B cell (primary cell): ENCODE results near the gene CBL. TPM values are rescaled to one million over a fixed set of nuclear protein-coding genes. Genes with fewer than 3 reads are reported as not detected.

ENCODE experiments used
- ATAC-seq: fragments of 200-7000 bp; cut with Tn5 transposase; one replicate; pipeline ENCODE4 v1.10.0; 2021; ENCODE audit warnings: low read depth, mild to moderate bottlenecking, moderate number of reproducible peaks, moderate library complexity
- CTCF ChIA-PET: fragments of 350-600 bp; sonication (Branson Sonifier 250); formaldehyde crosslinking; loops from one replicate; lab custom pipeline; 2021; ENCODE audit warnings: antibody characterized with exemption, inconsistent platforms; lab: Charles Lee
- POLR2A ChIA-PET: fragments of 350-600 bp; sonication (Branson Sonifier 250); formaldehyde crosslinking; loops from one replicate; lab custom pipeline; 2021; ENCODE audit warnings: antibody characterized with exemption; lab: Charles Lee
- DNase-seq: peaks from one replicate; pipeline ENCODE4 v3.0.0; 2013
- H2AFZ ChIP-seq: 2 replicates; pipeline ENCODE4 v1.6.1; 2012; ENCODE audit warnings: mild to moderate bottlenecking, low read depth, low read length; ENCODE audit not compliant: insufficient read depth, poor library complexity, severe bottlenecking
- H3K27ac ChIP-seq, 2 donors: 1 replicate in 1 of 2; 2 replicates in 1 of 2; pipeline ENCODE4 v1.5.1; 2012 to 2013; ENCODE audit warnings: low read length in 2 of 2, mild to moderate bottlenecking in 2 of 2, moderate library complexity in 1 of 2
- H3K27me3 ChIP-seq, 4 experiments: fragments of 200-600 bp in 1 of 4; sonication (generic) in 1 of 4; replicated peaks in 1 of 4; 1 replicate in 2 of 4; 2 replicates in 2 of 4; pipeline versions ENCODE4 v1.6.1 to v1.7.0; 2013 to 2016; ENCODE audit warnings: low read length in 3 of 4, mild to moderate bottlenecking in 2 of 4, mixed read lengths in 1 of 4, moderate library complexity in 1 of 4; ENCODE audit not compliant: insufficient read depth in 4 of 4, control insufficient read depth in 3 of 4; ENCODE audit errors: control extremely low read depth in 1 of 4
- H3K36me3 ChIP-seq, 2 experiments: replicated peaks in 1 of 2; 1 replicate in 1 of 2; 2 replicates in 1 of 2; pipeline versions ENCODE4 v1.6.1 to v1.7.1; 2013; ENCODE audit warnings: low read length in 1 of 2; ENCODE audit not compliant: insufficient read depth in 2 of 2, control insufficient read depth in 1 of 2; ENCODE audit errors: control extremely low read depth in 1 of 2, extremely low read depth in 1 of 2
- H3K4me1 ChIP-seq, 2 donors: fragments of 200-600 bp in 1 of 2; sonication (generic) in 1 of 2; 1 replicate in 1 of 2; 2 replicates in 1 of 2; pipeline versions ENCODE4 v1.5.1 to v1.6.1; 2013 to 2017; ENCODE audit warnings: low read length in 2 of 2; ENCODE audit not compliant: control insufficient read depth in 2 of 2, insufficient read depth in 2 of 2
- H3K4me2 ChIP-seq: replicated peaks from 2 replicates; pipeline ENCODE3; 2012; ENCODE audit warnings: mild to moderate bottlenecking, low read depth, low read length; ENCODE audit not compliant: poor library complexity, severe bottlenecking
- H3K4me3 ChIP-seq, 5 experiments: fragments of 200-600 bp in 1 of 5; sonication (generic) in 1 of 5; 1 replicate in 3 of 5; 2 replicates in 2 of 5; pipeline versions ENCODE4 v1.5.1 to v1.7.0; 2011 to 2016; ENCODE audit warnings: low read length in 4 of 5, mild to moderate bottlenecking in 4 of 5, low read depth in 2 of 5, control low read depth in 1 of 5, moderate library complexity in 1 of 5; ENCODE audit not compliant: insufficient read depth in 1 of 5; ENCODE audit errors: control extremely low read depth in 1 of 5, extremely low read depth in 1 of 5
- H3K79me2 ChIP-seq: fragments of 200-600 bp; sonication (generic); one replicate; pipeline ENCODE4 v1.6.0; 2016; ENCODE audit warnings: low read length; ENCODE audit not compliant: control insufficient read depth, insufficient read depth
- H3K9ac ChIP-seq: fragments of 200-600 bp; sonication (generic); 2 replicates; pipeline ENCODE4 v1.6.1; 2017; ENCODE audit warnings: mild to moderate bottlenecking, low read length, moderate library complexity
- H3K9me3 ChIP-seq, 3 donors: one replicate each; pipeline versions ENCODE4 v1.6.1 to v1.7.1; 2013; ENCODE audit warnings: low read length in 2 of 3; ENCODE audit not compliant: control insufficient read depth in 2 of 3, insufficient read depth in 1 of 3; ENCODE audit errors: control extremely low read depth in 1 of 3
- H4K20me1 ChIP-seq: 2 replicates; pipeline ENCODE4 v1.6.0; 2012; ENCODE audit warnings: mild to moderate bottlenecking, low read length; ENCODE audit not compliant: insufficient read depth, control insufficient read depth, poor library complexity, severe bottlenecking
- H3K27ac Mint-ChIP-seq: one replicate; pipeline ENCODE4 v1.8.0; 2021; ENCODE audit warnings: mixed read lengths
- H3K27me3 Mint-ChIP-seq: one replicate; pipeline ENCODE4 v1.8.0; 2021; ENCODE audit warnings: mixed read lengths
- H3K4me1 Mint-ChIP-seq: one replicate; pipeline ENCODE4 v1.8.0; 2021; ENCODE audit warnings: mixed read lengths
- H3K4me3 Mint-ChIP-seq: one replicate; pipeline ENCODE4 v1.8.0; 2021; ENCODE audit warnings: mixed read lengths
- H3K9me3 Mint-ChIP-seq: one replicate; pipeline ENCODE4 v1.8.0; 2022; ENCODE audit warnings: mixed read lengths; ENCODE audit not compliant: insufficient read depth
- EZH2 ChIP-seq: IDR thresholded peaks from 2 replicates; pipeline ENCODE4 v1.6.1; 2012; ENCODE audit warnings: borderline replicate concordance, low read depth, mild to moderate bottlenecking, moderate library complexity, low read length; ENCODE audit not compliant: insufficient read depth, poor library complexity, severe bottlenecking
- WGBS: methylation state at CpG from one replicate; pipeline ENCODE4 v1.1.5; 2013; ENCODE audit warnings: missing lambda C conversion rate; ENCODE audit not compliant: insufficient coverage; 5-methylcytosine and 5-hydroxymethylcytosine counted together
- intact Hi-C: fragments of 100-400 bp; cut with micrococcal nuclease; formaldehyde crosslinking; loops from one replicate; pipeline ENCODE4 v1.10.0; 2022
- polyA plus RNA-seq: library from polyadenylated mRNA; depleted of rRNA; stranded (reverse); fragments of >200 nt; gene quantifications from 2 replicates; pipeline ENCODE4 v1.2.3, GENCODE V29; 2012
- total RNA-seq, 2 donors: library from RNA; stranded (reverse); fragments of 120-200 nt in 1 of 2; gene quantifications; 1 replicate in 1 of 2; 2 replicates in 1 of 2; pipeline versions ENCODE4 v1.2.3 to v1.2.4, GENCODE V29; 2013 to 2022
- TF ChIP-seq, protein P1 (sequence below): fragments of 200-600 bp; IDR thresholded peaks from one replicate; pipeline ENCODE4 v1.8.0; 2022; ENCODE audit warnings: antibody characterized with exemption, mild to moderate bottlenecking

Gene CBL
- total and polyA plus RNA-seq, 2 donors (not counting 1 experiment from before 2014, with no cell fraction given), result 11.7 to 35.2 TPM

DNA sequence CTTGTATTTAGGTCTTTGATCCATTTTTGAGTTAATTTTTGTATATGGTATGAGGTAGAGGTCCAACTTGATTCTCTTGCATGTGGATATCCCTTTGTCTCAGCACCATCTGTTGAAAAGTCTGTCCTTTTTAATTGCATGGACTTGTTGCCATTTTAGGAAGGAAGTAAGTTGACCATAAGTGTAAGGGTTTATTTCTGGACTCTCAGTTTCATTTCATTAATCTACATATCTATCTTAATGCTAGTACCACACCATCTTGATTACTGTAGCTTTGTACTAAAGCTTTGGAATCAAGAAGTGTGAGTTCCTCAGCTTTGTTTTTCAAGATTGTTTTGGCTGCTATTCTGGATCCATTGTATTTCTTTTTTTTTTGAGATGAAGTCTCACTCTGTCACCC, 31.4 kb downstream of the CBL start:
- intact Hi-C loops, result no loop called here
- DNase-seq (no peak), ATAC-seq (no peak)
- H3K4me1 ChIP-seq, result peaks cover 8% of the 10 kb centered on the region in 2 donors
- CTCF ChIA-PET, result no interaction called here
- H4K20me1 ChIP-seq, result peaks cover 18% of the 10 kb centered on the region
- POLR2A ChIA-PET, result no interaction called here
- Mint-ChIP-seq H3K4me1 (peaks cover 26% of the 10 kb centered on the region), H3K4me3 (no peak overlapping the region), H3K27me3 (no peaks in the 10 kb centered on the region), H3K27ac (no peak overlapping the region), H3K9me3 (no peaks in the 10 kb centered on the region)
- no peak overlapping the region for H3K9ac ChIP-seq
- H3K36me3 ChIP-seq, result peaks cover 15 to 41% of the 10 kb centered on the region in 2 experiments
- TF ChIP-seq, protein P1, sequence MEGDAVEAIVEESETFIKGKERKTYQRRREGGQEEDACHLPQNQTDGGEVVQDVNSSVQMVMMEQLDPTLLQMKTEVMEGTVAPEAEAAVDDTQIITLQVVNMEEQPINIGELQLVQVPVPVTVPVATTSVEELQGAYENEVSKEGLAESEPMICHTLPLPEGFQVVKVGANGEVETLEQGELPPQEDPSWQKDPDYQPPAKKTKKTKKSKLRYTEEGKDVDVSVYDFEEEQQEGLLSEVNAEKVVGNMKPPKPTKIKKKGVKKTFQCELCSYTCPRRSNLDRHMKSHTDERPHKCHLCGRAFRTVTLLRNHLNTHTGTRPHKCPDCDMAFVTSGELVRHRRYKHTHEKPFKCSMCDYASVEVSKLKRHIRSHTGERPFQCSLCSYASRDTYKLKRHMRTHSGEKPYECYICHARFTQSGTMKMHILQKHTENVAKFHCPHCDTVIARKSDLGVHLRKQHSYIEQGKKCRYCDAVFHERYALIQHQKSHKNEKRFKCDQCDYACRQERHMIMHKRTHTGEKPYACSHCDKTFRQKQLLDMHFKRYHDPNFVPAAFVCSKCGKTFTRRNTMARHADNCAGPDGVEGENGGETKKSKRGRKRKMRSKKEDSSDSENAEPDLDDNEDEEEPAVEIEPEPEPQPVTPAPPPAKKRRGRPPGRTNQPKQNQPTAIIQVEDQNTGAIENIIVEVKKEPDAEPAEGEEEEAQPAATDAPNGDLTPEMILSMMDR, result no peak
- no peak for TF ChIP-seq EZH2
- H3K9me3 ChIP-seq, result no peaks in the 10 kb centered on the region
- no peak overlapping the region for H3K4me3 ChIP-seq
- peaks cover 63% of the 10 kb centered on the region for H3K79me2 ChIP-seq
- peak overlapping the region; percentile 10 for H3K4me2 ChIP-seq
- peak overlapping the region in 1 of 2 donors; percentile 5 for H3K27ac ChIP-seq
- no peaks in the 10 kb centered on the region for H3K27me3 ChIP-seq
- no peak overlapping the region for H2AFZ ChIP-seq

DNA sequence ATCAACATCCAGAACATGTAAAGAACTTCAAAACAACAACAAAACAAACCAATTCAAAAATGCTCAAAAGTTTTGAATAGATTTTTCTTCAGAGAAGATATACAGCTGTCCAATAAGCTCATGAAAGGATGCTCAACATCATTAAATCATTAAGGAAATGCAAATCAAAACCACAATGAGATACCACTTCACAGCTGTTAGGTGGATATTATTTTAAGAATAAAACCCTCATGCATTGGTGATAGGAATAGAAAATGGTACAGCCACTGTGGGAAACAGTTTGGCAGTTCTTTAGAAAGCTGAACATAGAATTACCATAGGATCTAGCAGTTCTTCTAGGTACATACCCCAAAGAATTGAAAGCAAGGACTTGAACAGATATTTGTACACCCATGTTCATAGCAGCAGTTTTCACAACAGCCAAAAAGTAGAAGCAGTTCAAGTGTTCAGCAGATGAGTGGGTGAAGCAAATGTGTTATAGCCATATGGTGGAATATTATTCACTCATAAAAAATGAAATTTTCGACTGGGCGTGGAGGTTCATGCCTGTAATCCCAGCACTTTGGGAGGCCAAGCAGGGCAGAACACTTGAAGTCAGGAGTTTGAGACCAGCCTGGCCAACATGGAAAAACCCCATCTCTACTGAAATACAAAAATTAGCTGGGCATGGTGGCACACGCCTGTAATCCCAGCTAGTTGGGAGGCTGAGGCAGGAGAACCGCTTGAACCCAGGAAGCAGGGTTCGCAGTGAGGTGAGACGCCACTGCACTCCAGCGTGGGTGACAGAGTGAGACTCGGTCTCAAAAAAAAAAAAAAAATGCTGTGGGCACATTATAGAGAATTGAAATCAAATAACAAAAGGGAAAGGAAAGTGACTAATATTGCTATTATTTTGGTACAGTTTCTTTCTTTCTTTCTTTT, 42.9 kb downstream of the CBL start:
- no peak overlapping the region for H3K4me3 ChIP-seq
- peaks cover 36% of the 10 kb centered on the region for H3K79me2 ChIP-seq
- 88% methylated on average over 3 of the region's 8 CpGs for WGBS
- H3K27me3 ChIP-seq, result no peaks in the 10 kb centered on the region
- peak overlapping the region; percentile 57 for H3K4me2 ChIP-seq
- POLR2A ChIA-PET, result no interaction called here
- peaks cover 22% of the 10 kb centered on the region for H4K20me1 ChIP-seq
- TF ChIP-seq, protein P1, result no peak
- TF ChIP-seq EZH2, result no peak
- H2AFZ ChIP-seq, result no peak overlapping the region
- DNase-seq (peak; percentile 19), ATAC-seq (no peak)
- peak overlapping the region; percentile 15 for H3K4me3 Mint-ChIP-seq
- no peaks in the 10 kb centered on the region for H3K9me3 ChIP-seq
- no peaks in the 10 kb centered on the region for H3K27me3 Mint-ChIP-seq
- H3K9me3 Mint-ChIP-seq, result no peaks in the 10 kb centered on the region
- peaks cover under 1 to 6% of the 10 kb centered on the region in 2 experiments for H3K36me3 ChIP-seq
- H3K9ac ChIP-seq, result no peak overlapping the region
- H3K27ac ChIP-seq, result no peak overlapping the region
- peaks cover 24% of the 10 kb centered on the region for H3K4me1 Mint-ChIP-seq
- intact Hi-C loops, result no loop called here
- CTCF ChIA-PET, result interaction anchor here (1.6 kb wide), 1 partner anchor 43 kb away, joined by 7 read pairs; the partner anchor contains the start of gene CBL
- H3K4me1 ChIP-seq, result peaks cover 7 to 15% of the 10 kb centered on the region in 2 donors
- H3K27ac Mint-ChIP-seq, result no peak overlapping the region
